Breast epithelium (tissue), 4 donors: ENCODE data around the gene COX7A2. TPM values are rescaled to one million over a fixed set of nuclear protein-coding genes. Genes with fewer than 3 reads are reported as not detected.

ENCODE experiments used
- DNase-seq, 2 donors: peaks; one replicate each; pipeline ENCODE4 v3.0.0-alpha.2; 2019; ENCODE audit warnings: low spot score in 2 of 2
- H3K27ac ChIP-seq, 2 donors: fragments of 200-600 bp; sonication (generic) in 1 of 2; one replicate each; pipeline ENCODE4 v1.5.1; 2016 to 2019; ENCODE audit warnings: mild to moderate bottlenecking in 1 of 2
- H3K27me3 ChIP-seq, 2 donors: fragments of 200-600 bp; sonication (generic) in 1 of 2; one replicate each; pipeline versions ENCODE4 v1.5.1 to v1.6.0; 2017 to 2019; ENCODE audit warnings: control low read depth in 1 of 2, mild to moderate bottlenecking in 1 of 2
- H3K36me3 ChIP-seq: fragments of 200-600 bp; one replicate; pipeline ENCODE4 v1.5.1; 2019
- H3K4me1 ChIP-seq, 2 donors: fragments of 200-600 bp; sonication (generic); one replicate each; pipeline ENCODE4 v1.5.1; 2016 to 2019; ENCODE audit warnings: control low read depth in 1 of 2
- H3K4me3 ChIP-seq, 3 donors: fragments of 200-600 bp; sonication (generic); 1 replicate in 2 of 3; 2 replicates in 1 of 3; pipeline ENCODE4 v1.5.1; 2016 to 2019; ENCODE audit warnings: mild to moderate bottlenecking in 3 of 3, moderate library complexity in 2 of 3
- H3K9me3 ChIP-seq, 2 donors: fragments of 200-600 bp; sonication (generic) in 1 of 2; one replicate each; pipeline ENCODE4 v1.5.1; 2016 to 2019; ENCODE audit warnings: control low read depth in 1 of 2
- CTCF ChIP-seq, 3 donors: fragments of 450-650 bp; IDR thresholded peaks; one replicate each; pipeline ENCODE4 v1.5.1; 2016 to 2017; ENCODE audit warnings: antibody characterized with exemption in 3 of 3, mild to moderate bottlenecking in 3 of 3, moderate library complexity in 3 of 3
- POLR2A ChIP-seq: fragments of 450-650 bp; IDR thresholded peaks from one replicate; pipeline ENCODE4 v1.6.1; 2016; ENCODE audit warnings: antibody characterized with exemption, mild to moderate bottlenecking, moderate library complexity
- POLR2AphosphoS5 ChIP-seq, 3 donors: sonication (generic); formaldehyde crosslinking; IDR thresholded peaks; one replicate each; pipeline ENCODE4 v1.6.1; 2017; ENCODE audit warnings: antibody characterized with exemption in 3 of 3
- intact Hi-C: fragments of 100-400 bp; cut with DNase I; formaldehyde crosslinking; loops from one replicate; pipeline ENCODE4 v1.15.1; 2023; ENCODE audit warnings: low total_unique reads
- total RNA-seq, 3 donors: library from RNA; depleted of rRNA; stranded (reverse); fragments of >200 nt; gene quantifications; one replicate each; pipeline ENCODE4 v1.1.0, GENCODE V29; 2016

Gene COX7A2
- total RNA-seq, 3 donors from 2014 or later = 171 to 206 (median 204) TPM

DNA sequence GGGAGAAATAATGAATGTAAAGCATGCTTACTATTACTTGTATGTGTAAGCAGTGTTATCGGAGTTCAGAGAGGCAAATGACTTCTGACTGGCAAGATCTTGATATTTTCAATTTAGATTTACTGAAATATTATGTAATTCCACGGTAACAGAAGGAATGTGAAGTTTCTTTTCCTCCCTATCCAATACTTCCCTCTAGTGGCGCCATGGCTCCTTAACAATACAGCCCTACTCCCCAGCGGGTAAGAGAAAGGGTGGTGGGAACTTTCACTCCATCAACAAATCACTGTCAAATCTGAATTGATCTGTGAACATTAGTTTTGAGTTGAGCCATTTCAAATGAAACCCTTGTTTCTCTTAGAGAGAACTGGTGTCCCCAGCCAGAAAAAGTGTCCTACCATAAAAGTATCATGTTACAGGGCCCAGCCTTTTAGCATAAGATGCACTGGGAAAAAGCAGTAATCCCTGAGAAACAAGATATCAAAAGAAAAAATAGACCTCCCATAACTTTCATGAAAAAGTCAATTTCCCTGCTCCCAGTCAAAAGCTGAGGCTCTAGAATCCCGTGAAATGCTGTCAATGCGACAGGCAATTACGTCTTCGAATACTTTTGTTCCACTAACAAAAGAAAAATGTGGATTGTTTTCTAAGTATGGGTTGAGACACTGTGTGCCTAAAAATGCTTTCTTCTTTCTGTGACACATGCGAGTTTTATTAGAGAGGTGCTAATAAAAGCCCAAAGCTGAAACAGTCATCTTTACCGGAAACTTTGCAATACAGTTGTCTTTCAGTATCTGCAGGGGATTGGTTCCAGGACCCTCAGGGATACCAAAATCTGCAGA, 12.9 kb downstream of the COX7A2 start:
- DNase-seq = no peak
- Histone ChIP-seq H3K27ac (no peak overlapping the region), H3K9me3 (no peaks in the 10 kb centered on the region), H3K36me3 (no peaks in the 10 kb centered on the region), H3K4me3 (peak overlapping the region in 1 of 3 donors; percentile 43), H3K4me1 (no peaks in the 10 kb centered on the region), H3K27me3 (no peaks in the 10 kb centered on the region)
- peak; percentile 16 to 57 (median 44) for TF ChIP-seq CTCF (IDR thresholded peaks at IDR 0.05)
- TF ChIP-seq POLR2AphosphoS5 (IDR thresholded peaks at IDR 0.05) = no peak
- no peak for TF ChIP-seq POLR2A
- intact Hi-C loops = no loop called here

DNA sequence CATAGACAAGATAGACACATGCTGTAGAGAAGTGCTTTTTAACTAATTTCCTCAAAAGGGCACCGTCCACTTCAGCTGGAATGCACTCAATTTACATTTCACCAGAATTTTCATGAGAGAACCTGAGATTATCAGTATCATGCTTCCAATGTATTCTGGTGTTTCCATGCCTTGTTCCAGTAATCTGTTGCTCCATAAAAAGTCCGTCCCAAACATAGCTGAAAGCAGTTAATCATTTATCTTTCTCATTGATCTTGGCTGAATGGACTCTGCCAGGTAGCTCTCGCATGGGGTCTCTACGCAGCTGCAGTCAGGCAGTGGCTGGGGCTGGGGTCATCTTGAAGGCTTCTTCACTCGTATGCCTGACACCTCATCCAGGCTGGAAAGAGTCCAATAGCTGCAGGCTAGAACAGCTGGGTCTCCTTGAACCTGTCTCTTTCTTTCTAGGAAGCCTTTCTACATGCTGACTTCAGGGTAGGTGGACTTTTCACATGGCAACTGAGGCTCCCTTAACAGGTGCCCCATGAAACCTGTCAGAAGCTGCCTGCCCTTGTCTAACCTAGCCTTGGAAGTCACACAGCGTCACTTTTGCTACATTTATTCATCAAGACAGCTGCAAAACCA, 19.2 kb downstream of the COX7A2 start:
- no peak overlapping the region for H3K27ac ChIP-seq
- DNase-seq = no peak
- H3K9me3 ChIP-seq = no peaks in the 10 kb centered on the region
- H3K27me3 ChIP-seq = no peaks in the 10 kb centered on the region
- no peak overlapping the region for H3K4me3 ChIP-seq
- no peaks in the 10 kb centered on the region for H3K4me1 ChIP-seq
- no peaks in the 10 kb centered on the region for H3K36me3 ChIP-seq
- intact Hi-C loops = no loop called here
- no peak for TF ChIP-seq POLR2AphosphoS5 (IDR thresholded peaks at IDR 0.05)
- no peak for TF ChIP-seq POLR2A
- TF ChIP-seq CTCF (IDR thresholded peaks at IDR 0.05) = no peak

GRCh38 chr6:75223428-75223827, 20.2 kb downstream of the COX7A2 start:
- intact Hi-C loops = no loop called here
- no peak overlapping the region for H3K4me3 ChIP-seq
- DNase-seq = no peak
- H3K9me3 ChIP-seq = no peaks in the 10 kb centered on the region
- no peaks in the 10 kb centered on the region for H3K36me3 ChIP-seq
- H3K27me3 ChIP-seq = no peaks in the 10 kb centered on the region
- no peaks in the 10 kb centered on the region for H3K4me1 ChIP-seq
- no peak overlapping the region for H3K27ac ChIP-seq
- TF ChIP-seq POLR2AphosphoS5 (IDR thresholded peaks at IDR 0.05) = no peak
- no peak for TF ChIP-seq POLR2A

GRCh38 chr6:75222261-75222660, 21.3 kb downstream of the COX7A2 start:
- intact Hi-C loops = no loop called here
- Histone ChIP-seq H3K9me3 (no peaks in the 10 kb centered on the region), H3K4me1 (no peaks in the 10 kb centered on the region), H3K27me3 (no peaks in the 10 kb centered on the region), H3K27ac (no peak overlapping the region), H3K36me3 (no peaks in the 10 kb centered on the region), H3K4me3 (no peak overlapping the region)
- TF ChIP-seq CTCF (IDR thresholded peaks at IDR 0.05) (no peak), POLR2AphosphoS5 (IDR thresholded peaks at IDR 0.05) (no peak), POLR2A (no peak)
- DNase-seq = no peak

- no peaks in the 10 kb centered on the region for H3K36me3 ChIP-seq
- no peaks in the 10 kb centered on the region for H3K9me3 ChIP-seq
- intact Hi-C loops = no loop called here
- H3K27ac ChIP-seq = no peak overlapping the region
- H3K27me3 ChIP-seq = no peaks in the 10 kb centered on the region
- TF ChIP-seq POLR2AphosphoS5 (IDR thresholded peaks at IDR 0.05) = no peak
- no peak for TF ChIP-seq POLR2A
- no peak for TF ChIP-seq CTCF (IDR thresholded peaks at IDR 0.05)
- no peak overlapping the region for H3K4me3 ChIP-seq
- no peak for DNase-seq
- H3K4me1 ChIP-seq = no peaks in the 10 kb centered on the region
Observed at GRCh38 chr6:75221116-75221515, 22.5 kb downstream of the COX7A2 start.
